Measurements from ENCODE around the gene OR2C3. TPM values are rescaled to one million over a fixed set of nuclear protein-coding genes. Genes with fewer than 3 reads are reported as not detected.

The OR2C3 gene
- total and polyA plus RNA-seq, 2 of the 8 experiments (the other 6 are each of a cell fraction or from before 2014, with no cell fraction given) = not detected

DNA sequence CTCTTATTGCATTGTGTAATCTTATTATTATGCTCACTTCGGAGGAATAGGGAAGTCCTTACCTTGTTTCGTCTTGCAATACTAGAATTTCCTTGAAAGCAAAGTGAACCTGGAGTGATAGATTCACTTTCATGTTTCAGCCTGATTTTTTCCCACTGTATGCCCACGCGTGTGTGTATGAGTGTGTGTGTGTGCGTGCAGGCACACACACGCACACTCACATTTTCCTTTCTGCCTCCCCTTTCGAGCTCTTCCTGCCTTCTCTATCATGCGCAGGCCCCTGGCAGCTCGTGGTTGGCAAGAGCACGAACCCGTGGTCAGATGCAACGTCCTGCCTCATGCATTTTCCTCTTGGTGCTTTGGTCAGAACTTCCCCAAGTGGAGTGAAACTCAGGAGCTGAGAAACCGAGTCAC is 12.5 kb upstream of the OR2C3 start, which contains the start of gene GCSAML:
Gene GCSAML, plus strand, starts transcription at position 366 of the 414 bp plus-strand sequence. CDS start 58 bp downstream, outside the sequence.
- peak within 1 kb of the TSS; percentile 30; the same call in 1 of the 2 replicates for H2BK12ac ChIP-seq (ENCODE audit: low read depth, low read length)
- H3K23ac ChIP-seq (ENCODE audit: insufficient read length) = no peak within 1 kb of the TSS
- no peak within 1 kb of the TSS for H3K9ac ChIP-seq (replicated peaks in 1 of 4; ENCODE audit: extremely low read depth in 1 of 4, low read depth in 3 of 4, low read length in 3 of 4)
- no peak within 1 kb of the TSS for H3K14ac ChIP-seq (ENCODE audit: insufficient read length)
- 0 out of 2 replicates have a peak within 1 kb of the TSS, but pooled peaks have one; percentile 45 for H2BK5ac ChIP-seq (ENCODE audit: low read depth, low read length)
- DNase-seq (ENCODE audit: low read depth in 1 of 2, low spot score in 2 of 2) = no peak
- H3K18ac ChIP-seq (ENCODE audit: extremely low read depth, low read length) = no peak within 1 kb of the TSS
- no peak within 1 kb of the TSS for H3K4me3 ChIP-seq (ENCODE audit: extremely low read depth in 1 of 4, insufficient read depth in 2 of 4, low read depth in 3 of 4, low read length in 4 of 4)
- H3K9me3 ChIP-seq (ENCODE audit: insufficient read depth in 2 of 2, low read depth in 1 of 2, low read length in 1 of 2) = peaks cover 16 to 46% of the 10 kb centered on the region in 2 experiments
- ChIA-PET CTCF (ENCODE audit: partially characterized antibody) (interaction anchor here (0.6 to 0.8 kb wide), 2 partner anchors 159 to 1242 kb away, joined by 3 to 4 read pairs; no protein-coding TSS in a partner anchor), POLR2A (ENCODE audit: partially characterized antibody) (no interaction called here)
- no peaks in the 10 kb centered on the region for H3K79me1 ChIP-seq (ENCODE audit: low read depth, low read length)
- no peaks in the 10 kb centered on the region for H3K36me3 ChIP-seq (ENCODE audit: control insufficient read depth in 2 of 4, insufficient read depth in 4 of 4, low read length in 3 of 4)
- no peak within 1 kb of the TSS for H2BK20ac ChIP-seq (ENCODE audit: low read length)
- H3K56ac ChIP-seq (replicated peaks; ENCODE audit: insufficient read length, low read depth, low read length) = no peak within 1 kb of the TSS
- H3K23me2 ChIP-seq (ENCODE audit: low read depth, low read length) = no peaks in the 10 kb centered on the region
- H4K20me1 ChIP-seq (replicated peaks in 1 of 2; ENCODE audit: control insufficient read depth in 1 of 2, insufficient read depth in 2 of 2, low read length in 2 of 2) = no peaks in the 10 kb centered on the region
- H2BK120ac ChIP-seq (replicated peaks; ENCODE audit: low read depth, low read length) = no peak within 1 kb of the TSS
- no peaks in the 10 kb centered on the region for H3K79me2 ChIP-seq (ENCODE audit: control insufficient read depth in 1 of 2, insufficient read depth in 2 of 2, low read length in 2 of 2)
- H2AFZ ChIP-seq (ENCODE audit: low read length) = no peak within 1 kb of the TSS
- no peaks in the 10 kb centered on the region; a peak in 2 of 7 replicates for H3K4me1 ChIP-seq (replicated peaks in 1 of 4; ENCODE audit: control insufficient read depth in 3 of 4, insufficient read depth in 4 of 4, low read length in 3 of 4)
- no peak within 1 kb of the TSS for H3K4me2 ChIP-seq (ENCODE audit: insufficient read depth in 1 of 2, low read depth in 2 of 2, low read length in 2 of 2)
- H4K5ac ChIP-seq (ENCODE audit: insufficient read length, low read depth, low read length) = no peak within 1 kb of the TSS
- H3K4ac ChIP-seq (replicated peaks; ENCODE audit: insufficient read length, low read depth, low read length) = no peak within 1 kb of the TSS
- no peak within 1 kb of the TSS for H3K27ac ChIP-seq (ENCODE audit: low read depth, low read length)
- H4K91ac ChIP-seq (replicated peaks; ENCODE audit: insufficient read length, low read length) = peak within 1 kb of the TSS; percentile 25
- 88% methylated on average over 12 of the region's 13 CpGs; no CpG with 5 or more reads in 1 of the 2 experiments for WGBS, 2 experiments (ENCODE audit: extremely low coverage in 1 of 2, insufficient coverage in 1 of 2, insufficient read length in 1 of 2, insufficient replicate concordance in 2 of 2, low coverage in 1 of 2, low lambda C conversion rate in 2 of 2, missing lambda C conversion rate in 1 of 2)
- no peak for FAIRE-seq
- H4K8ac ChIP-seq (ENCODE audit: extremely low read depth, insufficient read depth, low read length) = no peak within 1 kb of the TSS
- no peak within 1 kb of the TSS for H2BK15ac ChIP-seq (ENCODE audit: low read length)
- H2AK5ac ChIP-seq (ENCODE audit: low read depth, low read length) = no peak within 1 kb of the TSS
- no peaks in the 10 kb centered on the region for H3K27me3 ChIP-seq (replicated peaks in 1 of 4; ENCODE audit: control insufficient read depth in 3 of 4, extremely low read depth in 1 of 4, insufficient read depth in 3 of 4, low read length in 3 of 4)
- TF ChIP-seq RNF2 (IDR thresholded peaks at IDR 0.05; ENCODE audit: borderline replicate concordance, low read depth, low read length, missing control alignments, poor library complexity, severe bottlenecking) (no peak), SIX5 (IDR thresholded peaks at IDR 0.05; ENCODE audit: low read depth, low read length) (no peak), POLR2AphosphoS5 (IDR thresholded peaks at IDR 0.05; ENCODE audit: low read depth, low read length) (no peak), RBBP5 (IDR thresholded peaks at IDR 0.05; ENCODE audit: borderline replicate concordance, low read depth, low read length) (no peak), TAF7 (optimal IDR thresholded peaks at IDR 0.05; ENCODE audit: borderline replicate concordance, low read depth, low read length) (no peak), RFX5 (IDR thresholded peaks at IDR 0.05; ENCODE audit: borderline replicate concordance, low read depth, low read length) (no peak), HDAC2 (IDR thresholded peaks at IDR 0.05; ENCODE audit: borderline replicate concordance in 1 of 2, low read depth in 2 of 2, low read length in 2 of 2) (no peak), JUND (IDR thresholded peaks at IDR 0.05; ENCODE audit: low read length) (no peak), SP1 (IDR thresholded peaks at IDR 0.05; ENCODE audit: low read depth, low read length) (no peak)
- TF ChIP-seq, protein P1, sequence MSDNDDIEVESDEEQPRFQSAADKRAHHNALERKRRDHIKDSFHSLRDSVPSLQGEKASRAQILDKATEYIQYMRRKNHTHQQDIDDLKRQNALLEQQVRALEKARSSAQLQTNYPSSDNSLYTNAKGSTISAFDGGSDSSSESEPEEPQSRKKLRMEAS (IDR thresholded peaks at IDR 0.05) = no peak
- TF ChIP-seq, protein P2, sequence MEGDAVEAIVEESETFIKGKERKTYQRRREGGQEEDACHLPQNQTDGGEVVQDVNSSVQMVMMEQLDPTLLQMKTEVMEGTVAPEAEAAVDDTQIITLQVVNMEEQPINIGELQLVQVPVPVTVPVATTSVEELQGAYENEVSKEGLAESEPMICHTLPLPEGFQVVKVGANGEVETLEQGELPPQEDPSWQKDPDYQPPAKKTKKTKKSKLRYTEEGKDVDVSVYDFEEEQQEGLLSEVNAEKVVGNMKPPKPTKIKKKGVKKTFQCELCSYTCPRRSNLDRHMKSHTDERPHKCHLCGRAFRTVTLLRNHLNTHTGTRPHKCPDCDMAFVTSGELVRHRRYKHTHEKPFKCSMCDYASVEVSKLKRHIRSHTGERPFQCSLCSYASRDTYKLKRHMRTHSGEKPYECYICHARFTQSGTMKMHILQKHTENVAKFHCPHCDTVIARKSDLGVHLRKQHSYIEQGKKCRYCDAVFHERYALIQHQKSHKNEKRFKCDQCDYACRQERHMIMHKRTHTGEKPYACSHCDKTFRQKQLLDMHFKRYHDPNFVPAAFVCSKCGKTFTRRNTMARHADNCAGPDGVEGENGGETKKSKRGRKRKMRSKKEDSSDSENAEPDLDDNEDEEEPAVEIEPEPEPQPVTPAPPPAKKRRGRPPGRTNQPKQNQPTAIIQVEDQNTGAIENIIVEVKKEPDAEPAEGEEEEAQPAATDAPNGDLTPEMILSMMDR (IDR thresholded peaks at IDR 0.05; ENCODE audit: control extremely low read depth in 1 of 3, insufficient read depth in 1 of 3, low read depth in 1 of 3, low read length in 3 of 3) = no peak

Data from H1 (cell line).